ENCODE measurements around the gene PCDH17. TPM values are rescaled to one million over a fixed set of nuclear protein-coding genes. Genes with fewer than 3 reads are reported as not detected.

The PCDH17 gene
- polyA plus RNA-seq, 3 donors: 17.0 to 18.0 (median 17.3) TPM

DNA sequence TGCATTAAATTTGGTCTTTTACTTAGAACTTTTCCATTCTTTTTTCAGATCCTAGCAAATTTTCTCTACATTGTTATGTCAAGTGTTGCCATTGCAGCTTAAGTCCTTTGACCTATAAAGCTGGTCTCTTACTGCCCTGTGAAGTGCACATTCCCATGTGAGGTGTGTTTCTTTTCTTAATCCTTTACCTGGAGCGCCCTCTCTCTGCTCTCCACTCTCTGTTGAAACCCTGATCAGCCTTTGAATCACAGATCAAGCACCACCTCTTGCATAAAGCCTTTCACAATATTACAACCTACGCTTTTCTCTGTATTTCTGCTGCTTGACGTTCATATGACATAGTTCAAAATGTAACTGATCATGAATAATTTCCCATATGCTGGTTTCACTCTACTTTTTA lies 84.8 kb downstream of the PCDH17 start:
- peak; percentile 5 for DNase-seq

DNA sequence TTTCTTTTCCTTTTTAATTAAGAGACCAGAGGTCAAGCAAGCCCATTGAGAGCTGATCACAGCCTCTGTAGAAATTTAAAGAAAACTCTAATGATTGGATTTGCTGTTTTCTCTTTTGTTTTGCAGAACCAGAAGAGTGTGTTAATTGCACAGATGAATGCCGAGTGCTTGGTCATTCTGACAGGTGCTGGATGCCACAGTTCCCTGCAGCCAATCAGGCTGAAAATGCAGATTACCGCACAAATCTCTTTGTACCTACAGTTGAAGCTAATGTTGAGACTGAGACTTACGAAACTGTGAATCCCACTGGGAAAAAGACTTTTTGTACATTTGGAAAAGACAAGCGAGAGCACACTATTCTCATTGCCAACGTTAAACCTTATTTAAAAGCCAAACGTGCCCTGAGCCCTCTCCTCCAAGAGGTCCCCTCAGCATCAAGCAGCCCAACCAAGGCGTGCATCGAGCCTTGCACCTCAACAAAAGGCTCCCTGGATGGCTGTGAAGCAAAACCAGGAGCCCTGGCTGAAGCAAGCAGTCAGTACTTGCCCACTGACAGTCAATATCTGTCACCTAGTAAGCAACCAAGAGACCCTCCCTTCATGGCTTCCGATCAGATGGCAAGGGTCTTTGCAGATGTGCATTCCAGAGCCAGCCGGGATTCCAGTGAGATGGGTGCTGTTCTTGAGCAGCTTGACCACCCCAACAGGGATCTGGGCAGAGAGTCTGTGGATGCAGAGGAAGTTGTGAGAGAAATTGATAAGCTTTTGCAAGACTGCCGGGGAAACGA lies 93.1 kb downstream of the PCDH17 start:
- DNase-seq: no peak

DNA sequence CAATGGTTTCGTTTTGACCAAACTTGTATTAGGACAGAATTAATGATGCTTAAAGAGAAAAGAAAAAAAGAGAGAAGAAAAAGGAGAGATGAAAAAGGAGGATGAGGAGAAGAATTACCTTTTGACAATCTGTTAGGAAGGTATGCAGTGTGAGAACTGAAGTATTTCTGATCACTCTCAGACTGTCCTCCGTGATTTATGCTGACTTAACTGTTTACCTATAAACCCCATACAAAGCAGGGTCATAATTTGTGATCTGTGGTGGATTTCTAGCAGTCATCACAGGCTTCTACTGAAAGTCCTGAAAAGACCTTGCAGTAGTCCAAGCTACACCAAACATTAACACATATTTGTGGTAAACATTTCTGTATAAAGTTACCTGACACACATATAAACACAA lies 93.9 kb downstream of the PCDH17 start:
- DNase-seq: no peak

DNA sequence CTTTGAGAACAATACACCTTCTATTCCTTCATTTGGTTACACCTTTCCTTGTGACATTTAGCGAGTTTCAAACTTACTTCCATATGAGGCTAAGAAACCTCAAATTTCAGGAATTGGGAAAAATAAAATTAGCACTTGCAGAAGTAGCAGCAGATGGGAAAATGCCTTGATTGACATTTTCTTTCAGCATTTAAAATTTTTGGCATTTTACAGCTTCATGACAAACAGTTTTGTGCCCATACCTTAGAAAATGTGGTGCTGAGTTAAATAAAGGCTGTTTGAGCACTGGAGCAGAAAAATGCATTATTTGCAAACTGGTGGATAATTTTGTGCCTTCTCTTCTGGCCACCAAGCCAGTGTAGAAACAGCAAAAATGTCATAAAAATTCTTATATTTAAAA lies 95.4 kb downstream of the PCDH17 start:
- no peak for DNase-seq

DNA sequence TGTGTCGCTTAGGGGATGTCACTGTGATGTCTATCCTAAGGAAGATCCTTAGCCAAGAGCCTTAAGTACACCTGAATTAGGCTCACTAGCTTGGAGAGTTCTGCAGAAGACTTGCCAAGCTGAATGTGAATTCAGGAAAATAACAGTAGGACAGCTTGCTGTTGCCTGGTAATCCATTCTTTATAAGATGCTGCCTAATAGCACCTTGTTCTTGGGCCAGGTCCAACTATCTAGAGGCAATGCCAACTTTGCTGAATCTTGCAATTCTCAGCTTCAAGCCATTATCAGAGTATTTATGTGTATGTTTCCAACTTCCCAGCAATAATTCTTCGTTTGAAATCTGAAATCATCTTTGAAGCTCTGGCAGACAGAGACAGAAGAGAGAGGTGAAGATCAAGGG lies 102.8 kb downstream of the PCDH17 start:
- DNase-seq: no peak

DNA sequence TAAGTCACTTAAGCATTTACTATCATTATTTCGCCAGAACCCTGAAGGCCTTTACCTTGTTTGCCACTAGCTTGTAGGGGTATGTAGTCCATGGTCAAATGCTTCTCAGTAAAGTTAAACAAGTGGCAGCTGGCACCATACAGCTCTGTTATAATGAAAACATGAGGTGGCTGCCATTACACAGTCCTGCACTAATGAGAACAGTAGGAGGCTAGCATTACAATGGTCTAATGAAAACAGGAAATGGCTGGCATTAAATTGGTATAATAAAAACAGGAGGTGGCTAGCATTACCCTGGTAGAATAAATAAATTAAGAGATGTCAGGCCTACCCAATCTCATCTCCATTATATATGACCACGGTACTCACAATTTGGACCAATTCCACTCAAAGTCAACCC lies 107.5 kb downstream of the PCDH17 start:
- no peak for DNase-seq

DNA sequence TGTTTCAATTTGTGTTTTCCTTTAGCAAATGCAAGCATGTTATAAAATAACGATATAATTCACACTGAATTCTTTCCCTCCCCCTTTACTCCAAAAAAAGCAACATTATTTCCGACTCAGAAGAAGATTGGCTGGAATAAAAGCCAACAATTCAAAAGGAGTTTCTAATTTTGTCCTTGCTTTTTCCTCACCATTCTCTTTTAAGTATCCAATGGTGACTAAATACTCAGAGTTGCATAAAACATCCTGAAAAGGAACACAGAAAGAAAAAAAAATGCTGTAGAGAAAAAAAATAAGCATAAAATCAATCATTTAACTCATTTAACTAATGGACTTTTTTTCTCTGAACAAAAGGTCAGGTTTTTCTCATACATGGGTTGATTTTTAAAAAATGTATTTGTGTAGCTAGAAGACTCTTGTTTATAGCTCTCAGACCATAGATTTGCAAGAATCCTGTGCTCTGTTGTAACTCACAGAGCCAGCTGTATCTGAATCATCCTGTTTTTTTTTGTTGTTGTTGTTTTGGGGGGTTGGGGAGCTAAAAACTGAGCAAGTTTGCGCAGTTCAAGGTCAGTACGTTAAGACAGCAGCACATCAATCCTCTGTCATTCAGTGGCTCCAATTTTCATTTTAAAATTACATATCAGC lies 108.1 kb downstream of the PCDH17 start:
- DNase-seq: no peak

DNA sequence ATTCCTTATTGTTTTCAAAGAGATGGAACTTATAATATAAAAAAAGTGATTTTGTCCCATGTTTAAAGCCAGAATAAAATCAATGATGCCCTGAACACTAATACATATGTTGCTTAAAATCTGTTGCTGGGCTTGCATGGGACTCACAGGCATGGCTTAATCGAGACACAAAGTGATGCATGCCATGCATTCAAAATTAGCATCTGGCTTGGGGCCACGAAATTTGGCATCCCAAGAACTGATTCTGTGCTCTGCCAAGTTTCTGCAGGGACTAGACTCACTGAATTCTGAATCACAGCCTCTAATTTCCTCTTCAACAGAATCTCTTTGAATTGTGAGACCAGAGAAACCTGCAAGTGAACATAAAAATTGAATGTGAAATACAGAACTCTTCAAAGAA lies 109.2 kb downstream of the PCDH17 start:
- no peak for DNase-seq

DNA sequence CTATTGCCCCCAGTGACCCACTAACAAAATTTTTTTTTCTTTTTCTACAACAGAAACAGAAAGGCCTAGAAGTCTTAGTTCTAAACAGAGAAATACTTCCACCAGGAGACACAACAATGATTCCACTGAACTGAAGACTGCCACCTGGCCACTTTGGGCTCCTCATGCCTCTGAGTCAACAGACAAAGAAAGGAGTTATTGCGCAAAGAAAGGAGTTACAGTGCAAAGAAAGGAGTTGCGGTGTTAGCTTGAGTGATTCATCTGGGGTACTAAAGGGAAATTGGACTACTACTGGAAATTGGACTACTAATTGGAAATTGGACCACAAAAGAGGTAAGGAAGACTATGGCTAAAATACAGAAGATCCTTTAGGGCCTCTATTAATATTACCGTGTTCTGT lies 116.6 kb downstream of the PCDH17 start:
- no peak for DNase-seq

DNA sequence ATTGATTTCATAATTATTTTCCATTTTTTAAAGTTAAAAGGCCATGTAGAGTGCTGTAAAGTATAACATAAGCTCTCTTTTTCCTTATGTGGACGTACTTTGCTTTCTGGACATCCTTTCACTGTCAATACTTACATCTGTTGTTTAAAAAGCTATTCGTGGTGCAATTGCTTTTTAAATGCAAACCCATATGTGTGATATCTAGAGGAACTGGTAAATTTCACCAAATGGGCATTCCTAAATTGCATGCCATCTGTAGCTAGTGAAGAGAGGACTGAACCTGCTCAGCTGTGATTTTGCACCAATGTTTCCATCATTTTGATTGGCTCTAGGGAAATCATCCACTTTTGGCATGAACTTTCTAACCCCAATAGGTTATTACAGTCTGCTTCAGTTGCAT lies 129.4 kb downstream of the PCDH17 start:
- DNase-seq: no peak

DNA sequence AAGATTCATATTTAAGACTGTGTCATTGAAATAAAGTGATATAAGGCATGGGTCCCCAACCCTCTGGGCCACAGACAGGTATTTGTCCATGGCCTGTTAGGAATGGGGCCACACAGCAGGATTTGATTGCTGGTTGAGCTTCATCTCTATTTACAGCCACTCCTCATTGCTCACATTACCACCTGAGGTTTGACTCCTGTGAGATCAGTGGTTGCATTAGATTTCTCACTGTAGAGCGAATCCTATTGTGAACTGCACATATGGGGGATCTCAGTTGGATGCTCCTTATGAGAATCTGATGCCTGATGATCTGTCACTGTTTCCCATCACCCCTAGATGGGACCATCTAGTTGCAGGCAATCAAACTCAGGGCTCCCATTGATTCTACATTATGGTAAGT lies 132.1 kb downstream of the PCDH17 start:
- no peak for DNase-seq
